ENCODE data around the gene ACTN2.
A peak's percentile ranks its signal among the peaks of the same experiment; 100 is the strongest.

ACTN2 gene

DNA sequence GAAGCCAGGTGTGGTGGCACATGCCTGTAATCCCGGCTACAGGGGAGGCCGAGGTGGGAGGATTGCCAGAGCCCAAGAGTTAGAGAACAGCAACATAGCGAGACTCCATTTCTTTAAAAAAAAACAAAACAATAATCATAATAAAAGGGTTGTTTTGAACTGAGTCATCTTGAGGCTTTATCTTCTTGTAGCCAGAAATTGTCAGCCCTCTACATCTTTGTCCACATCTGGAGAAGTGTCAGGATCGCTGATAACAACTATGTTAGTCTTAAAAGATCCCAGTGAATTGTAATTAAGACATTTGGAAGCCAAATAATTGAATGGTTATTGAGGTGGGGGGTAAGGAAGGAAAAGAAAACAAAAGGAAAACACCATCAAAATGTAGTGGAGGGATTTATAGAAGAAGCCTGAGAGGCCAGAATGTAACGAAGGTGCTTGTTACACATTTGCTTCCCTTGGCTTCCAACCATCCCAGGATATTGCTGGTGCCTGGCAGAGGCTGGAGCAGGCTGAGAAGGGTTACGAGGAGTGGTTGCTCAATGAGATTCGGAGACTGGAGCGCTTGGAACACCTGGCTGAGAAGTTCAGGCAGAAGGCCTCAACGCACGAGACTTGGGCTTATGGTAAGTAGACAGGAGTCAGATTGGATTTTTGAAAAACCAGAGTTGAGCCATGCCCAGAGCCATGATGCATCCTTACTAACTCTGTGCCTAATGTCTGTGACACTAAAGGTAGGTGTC, 56.3 kb downstream of the ACTN2 start:
- DNase-seq (ENCODE audit: low spot score) = no peak

DNA sequence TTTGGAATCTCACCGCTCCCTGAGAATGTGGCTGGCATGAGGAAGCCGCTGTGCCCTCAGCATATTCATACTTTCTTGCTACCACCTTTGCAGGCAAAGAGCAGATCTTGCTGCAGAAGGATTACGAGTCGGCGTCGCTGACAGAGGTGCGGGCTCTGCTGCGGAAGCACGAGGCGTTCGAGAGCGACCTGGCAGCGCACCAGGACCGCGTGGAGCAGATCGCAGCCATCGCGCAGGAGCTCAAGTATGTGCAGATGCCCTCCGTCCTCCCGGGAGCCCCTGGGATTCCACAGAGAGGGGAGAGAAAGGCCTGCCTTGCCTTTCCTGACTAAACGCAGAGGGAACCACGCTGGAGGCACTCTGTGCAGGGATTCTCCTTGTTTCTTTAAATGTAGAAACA, 58.2 kb downstream of the ACTN2 start:
- no peak for DNase-seq (ENCODE audit: low spot score)

DNA sequence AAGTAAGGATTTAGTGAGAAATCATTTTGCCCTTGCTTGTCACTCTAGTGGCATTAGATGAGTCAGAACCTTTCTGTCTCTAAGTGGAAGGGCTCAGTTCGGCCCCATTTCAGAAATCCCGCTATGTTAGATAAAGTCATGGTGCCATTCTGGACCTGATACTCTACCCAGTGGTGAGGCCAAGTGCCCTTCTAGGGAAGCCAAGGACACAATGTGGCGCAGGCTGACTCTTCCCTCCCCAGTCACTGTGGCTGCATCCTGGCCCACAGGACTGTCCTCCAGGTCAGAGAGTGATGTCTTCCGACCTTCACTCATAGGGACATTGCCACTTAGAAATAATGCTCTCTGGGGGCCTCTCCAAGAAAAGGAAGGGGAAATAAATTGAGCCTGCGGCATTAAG, 60.5 kb downstream of the ACTN2 start:
- no peak for DNase-seq (ENCODE audit: low spot score)

- no peak for DNase-seq (ENCODE audit: low spot score)
Observed at GRCh38 chr1:236747311-236747985, 61.1 kb downstream of the ACTN2 start.

DNA sequence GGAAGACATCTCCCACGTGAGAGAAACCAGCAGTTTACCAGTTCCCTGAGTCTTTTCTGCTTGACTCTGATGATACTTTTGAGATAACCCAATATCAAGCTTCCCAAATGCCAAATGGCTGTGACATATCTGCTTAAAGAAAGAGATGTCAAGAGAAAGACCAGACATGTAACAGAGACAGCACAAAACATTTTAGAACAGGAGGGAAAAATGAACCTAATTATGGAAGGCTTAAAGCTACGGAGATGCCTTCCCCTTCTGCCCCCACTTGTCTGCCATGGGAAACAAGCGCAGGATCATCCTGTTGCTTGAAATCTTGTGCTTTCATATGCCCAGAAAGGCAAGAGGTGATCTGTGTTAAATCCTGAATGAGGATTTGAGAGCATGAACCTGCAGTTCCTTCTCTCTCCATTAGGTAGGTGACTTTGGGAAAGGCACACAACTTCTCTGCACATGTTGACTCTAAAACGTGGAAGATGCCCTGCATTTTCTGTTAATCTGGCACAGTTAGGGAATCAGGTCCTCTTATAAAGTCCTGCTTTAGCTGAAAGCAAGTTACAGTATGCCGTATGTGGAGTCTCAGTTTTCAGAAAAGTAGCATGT, 62.1 kb downstream of the ACTN2 start:
- DNase-seq (ENCODE audit: low spot score) = no peak

- no peak for DNase-seq (ENCODE audit: low spot score)
Observed at GRCh38 chr1:236750928-236751327, 64.6 kb downstream of the ACTN2 start.

GRCh38 chr1:236751385-236751784, 65.1 kb downstream of the ACTN2 start:
- no peak for DNase-seq (ENCODE audit: low spot score)

DNA sequence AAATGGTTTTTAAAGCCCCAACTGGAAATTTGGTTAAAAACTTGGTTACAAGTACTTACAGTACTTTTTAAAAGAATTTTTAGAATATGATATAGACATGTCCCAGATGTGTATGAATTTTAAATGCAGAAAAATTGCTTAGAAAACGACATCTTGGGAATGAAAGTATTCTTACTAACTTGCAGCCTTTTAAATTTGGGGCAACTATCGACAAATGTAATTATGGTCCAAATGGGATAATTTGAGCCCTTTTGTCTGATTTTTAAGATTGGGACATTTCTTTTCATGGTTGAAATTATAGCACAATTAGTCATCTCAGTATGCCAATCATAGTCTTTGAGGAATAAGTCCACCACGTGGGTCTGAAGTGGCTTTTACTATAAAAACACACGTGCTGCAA, 65.6 kb downstream of the ACTN2 start:
- DNase-seq (ENCODE audit: low spot score) = no peak

- DNase-seq (ENCODE audit: low spot score) = no peak
Observed at GRCh38 chr1:236753516-236753915, 67.2 kb downstream of the ACTN2 start.

- no peak for DNase-seq (ENCODE audit: low spot score)
Observed at GRCh38 chr1:236753964-236754363, 67.7 kb downstream of the ACTN2 start.

DNA sequence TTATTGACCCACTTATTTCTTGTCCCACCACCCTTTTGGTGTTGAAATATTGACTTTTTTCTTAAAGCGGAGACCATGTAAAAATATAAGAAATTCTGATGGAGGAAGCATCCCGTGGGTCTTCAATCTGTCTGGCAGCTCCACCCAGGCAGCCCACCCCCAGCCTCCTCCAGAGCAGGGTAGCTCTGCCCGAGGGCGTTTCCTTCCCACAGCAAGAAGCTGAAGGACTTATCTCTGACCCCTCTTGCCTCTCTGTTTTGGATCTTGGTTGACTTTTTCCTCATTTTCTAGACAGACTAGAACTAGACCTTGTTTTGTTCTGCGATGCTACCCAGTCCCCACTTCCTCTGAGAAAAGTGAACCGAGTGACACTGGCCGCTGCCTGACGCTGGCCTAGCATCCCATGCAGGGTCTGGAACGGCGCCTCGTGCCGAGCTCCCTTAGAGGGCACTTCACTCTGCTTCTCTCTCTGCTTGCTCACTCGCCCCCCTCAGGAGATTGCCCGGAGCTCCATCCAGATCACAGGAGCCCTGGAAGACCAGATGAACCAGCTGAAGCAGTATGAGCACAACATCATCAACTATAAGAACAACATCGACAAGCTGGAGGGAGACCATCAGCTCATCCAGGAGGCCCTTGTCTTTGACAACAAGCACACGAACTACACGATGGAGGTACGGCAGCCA, 68.4 kb downstream of the ACTN2 start:
- no peak for DNase-seq (ENCODE audit: low spot score)

DNA sequence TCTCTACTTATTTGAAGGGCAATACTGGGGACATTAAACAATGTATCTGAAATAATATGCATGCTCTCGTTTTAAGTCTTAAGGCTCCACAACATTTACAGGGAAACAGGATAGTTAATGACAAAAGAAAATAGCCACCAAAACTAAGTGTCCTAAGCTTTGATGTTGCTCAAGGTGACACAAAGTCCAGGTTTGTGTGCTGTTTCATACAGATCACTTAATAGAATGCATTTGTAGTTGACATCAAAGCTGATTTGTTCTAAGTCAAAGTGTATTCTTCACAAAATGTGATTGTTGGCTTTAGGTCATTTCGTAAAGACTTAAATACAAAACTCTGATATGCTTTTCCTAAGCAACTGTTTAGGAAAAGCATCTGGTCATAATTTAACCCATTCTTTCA, 71.3 kb downstream of the ACTN2 start:
- DNase-seq (ENCODE audit: low spot score) = no peak

GRCh38 chr1:236759252-236759859, 73.1 kb downstream of the ACTN2 start:
- peak; percentile 38 for DNase-seq (ENCODE audit: low spot score)

- DNase-seq (ENCODE audit: low spot score) = no peak
Observed at GRCh38 chr1:236760480-236760879, 74.2 kb downstream of the ACTN2 start.

GRCh38 chr1:236760986-236761385, 74.7 kb downstream of the ACTN2 start:
- DNase-seq (ENCODE audit: low spot score) = no peak

- DNase-seq (ENCODE audit: low spot score) = no peak
Observed at GRCh38 chr1:236761397-236762132, 75.3 kb downstream of the ACTN2 start.

DNA sequence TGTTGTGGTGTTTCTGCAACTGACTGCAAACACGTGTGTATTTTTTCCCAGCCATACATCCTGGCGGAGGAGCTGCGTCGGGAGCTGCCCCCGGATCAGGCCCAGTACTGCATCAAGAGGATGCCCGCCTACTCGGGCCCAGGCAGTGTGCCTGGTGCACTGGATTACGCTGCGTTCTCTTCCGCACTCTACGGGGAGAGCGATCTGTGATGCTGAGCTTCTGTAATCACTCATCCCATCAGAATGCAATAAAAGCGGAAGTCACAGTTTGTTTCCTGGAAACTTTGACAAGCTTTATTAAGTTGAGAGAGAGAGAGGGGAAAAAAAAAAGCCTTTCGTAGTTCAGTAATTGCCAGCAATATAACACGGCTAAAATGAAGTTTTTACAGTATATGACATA, 76.1 kb downstream of the ACTN2 start:
- no peak for DNase-seq (ENCODE audit: low spot score)

- DNase-seq (ENCODE audit: low spot score) = no peak
Observed at GRCh38 chr1:236765831-236766230, 79.5 kb downstream of the ACTN2 start.

DNA sequence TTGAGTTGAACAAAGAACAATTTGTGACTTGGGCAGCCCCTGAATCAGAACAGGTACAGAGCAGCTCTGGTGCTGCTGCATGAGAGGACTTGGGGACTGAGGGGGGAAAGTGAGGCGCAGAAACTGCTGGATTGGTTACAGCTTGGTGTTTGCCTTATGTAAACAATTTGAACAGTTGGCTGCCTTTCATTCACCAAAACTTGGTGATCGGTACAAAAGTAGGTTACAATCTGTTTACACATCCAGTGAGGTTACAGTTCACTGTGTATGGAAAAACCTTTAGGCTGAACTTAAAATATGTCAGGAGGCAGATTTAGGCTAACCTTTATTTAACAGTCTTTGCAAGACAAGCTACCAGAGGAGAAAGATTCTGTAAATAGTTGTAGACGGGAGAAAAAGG, 80.2 kb downstream of the ACTN2 start:
- no peak for DNase-seq (ENCODE audit: low spot score)

- DNase-seq (ENCODE audit: low spot score) = no peak
Observed at GRCh38 chr1:236767276-236767675, 81.0 kb downstream of the ACTN2 start.

GRCh38 chr1:236768601-236769000, 82.3 kb downstream of the ACTN2 start:
- no peak for DNase-seq (ENCODE audit: low spot score)

GRCh38 chr1:236773919-236774318, 87.6 kb downstream of the ACTN2 start:
- no peak for DNase-seq (ENCODE audit: low spot score)

Data from AG08396 (cell line).